ENCODE measurements around the gene OR10H3. TPM values are rescaled to one million over a fixed set of nuclear protein-coding genes. Genes with fewer than 3 reads are reported as not detected.

OR10H3 gene, protein sequence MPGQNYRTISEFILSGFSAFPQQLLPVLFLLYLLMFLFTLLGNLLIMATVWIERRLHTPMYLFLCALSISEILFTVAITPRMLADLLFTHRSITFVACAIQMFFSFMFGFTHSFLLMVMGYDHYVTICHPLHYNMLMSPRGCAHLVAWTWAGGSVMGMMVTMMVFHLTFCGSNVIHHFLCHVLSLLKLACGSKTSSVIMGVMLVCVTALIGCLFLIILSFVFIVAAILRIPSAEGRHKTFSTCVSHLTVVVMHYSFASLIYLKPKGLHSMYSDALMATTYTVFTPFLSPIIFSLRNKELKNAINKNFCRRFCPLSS
- not detected for total RNA-seq

DNA sequence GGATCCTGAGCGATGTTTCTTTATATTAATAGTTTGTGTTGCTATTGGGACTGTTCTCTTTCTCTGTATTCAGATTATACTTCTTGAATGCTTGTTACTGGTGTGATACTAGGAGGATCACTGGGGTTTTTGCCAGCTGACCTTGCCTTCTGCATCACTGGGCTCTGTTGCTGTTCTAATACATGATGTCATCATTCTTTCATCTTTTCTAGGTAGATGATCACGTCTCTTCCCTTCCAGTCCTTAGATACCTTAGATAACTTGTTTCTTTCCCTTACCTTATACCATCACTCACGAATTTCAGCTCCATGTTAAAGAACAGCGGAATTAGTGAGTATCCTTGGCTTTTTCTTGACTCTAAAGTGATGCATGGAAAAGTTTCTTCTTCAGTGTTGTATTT lies at the start of gene OR10H3:
Gene OR10H3, plus strand, starts transcription at position 264 of the 400 bp plus-strand sequence. CDS start 3,408 bp downstream, outside the sequence.
- no peaks in the 10 kb centered on the region for H3K4me1 Mint-ChIP-seq (ENCODE audit: low read depth)
- peaks cover 15% of the 10 kb centered on the region for H3K9me3 Mint-ChIP-seq
- ATAC-seq (no peak), DNase-seq (no peak)
- no peak within 1 kb of the TSS for H3K27ac Mint-ChIP-seq
- TF ChIP-seq, protein P1, sequence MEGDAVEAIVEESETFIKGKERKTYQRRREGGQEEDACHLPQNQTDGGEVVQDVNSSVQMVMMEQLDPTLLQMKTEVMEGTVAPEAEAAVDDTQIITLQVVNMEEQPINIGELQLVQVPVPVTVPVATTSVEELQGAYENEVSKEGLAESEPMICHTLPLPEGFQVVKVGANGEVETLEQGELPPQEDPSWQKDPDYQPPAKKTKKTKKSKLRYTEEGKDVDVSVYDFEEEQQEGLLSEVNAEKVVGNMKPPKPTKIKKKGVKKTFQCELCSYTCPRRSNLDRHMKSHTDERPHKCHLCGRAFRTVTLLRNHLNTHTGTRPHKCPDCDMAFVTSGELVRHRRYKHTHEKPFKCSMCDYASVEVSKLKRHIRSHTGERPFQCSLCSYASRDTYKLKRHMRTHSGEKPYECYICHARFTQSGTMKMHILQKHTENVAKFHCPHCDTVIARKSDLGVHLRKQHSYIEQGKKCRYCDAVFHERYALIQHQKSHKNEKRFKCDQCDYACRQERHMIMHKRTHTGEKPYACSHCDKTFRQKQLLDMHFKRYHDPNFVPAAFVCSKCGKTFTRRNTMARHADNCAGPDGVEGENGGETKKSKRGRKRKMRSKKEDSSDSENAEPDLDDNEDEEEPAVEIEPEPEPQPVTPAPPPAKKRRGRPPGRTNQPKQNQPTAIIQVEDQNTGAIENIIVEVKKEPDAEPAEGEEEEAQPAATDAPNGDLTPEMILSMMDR (IDR thresholded peaks at IDR 0.05), result no peak
- ChIA-PET POLR2A (no interaction called here), CTCF (interaction anchor here (0.6 kb wide), 1 partner anchor 884 kb away, joined by 3 read pairs; no protein-coding TSS in a partner anchor)
- no peak within 1 kb of the TSS for H3K4me3 Mint-ChIP-seq
- peaks cover 16% of the 10 kb centered on the region for H3K27me3 Mint-ChIP-seq
- intact Hi-C loops (cut with micrococcal nuclease), result no loop called here
- no peaks in the 10 kb centered on the region for H3K36me3 Mint-ChIP-seq (ENCODE audit: low read depth)

DNA sequence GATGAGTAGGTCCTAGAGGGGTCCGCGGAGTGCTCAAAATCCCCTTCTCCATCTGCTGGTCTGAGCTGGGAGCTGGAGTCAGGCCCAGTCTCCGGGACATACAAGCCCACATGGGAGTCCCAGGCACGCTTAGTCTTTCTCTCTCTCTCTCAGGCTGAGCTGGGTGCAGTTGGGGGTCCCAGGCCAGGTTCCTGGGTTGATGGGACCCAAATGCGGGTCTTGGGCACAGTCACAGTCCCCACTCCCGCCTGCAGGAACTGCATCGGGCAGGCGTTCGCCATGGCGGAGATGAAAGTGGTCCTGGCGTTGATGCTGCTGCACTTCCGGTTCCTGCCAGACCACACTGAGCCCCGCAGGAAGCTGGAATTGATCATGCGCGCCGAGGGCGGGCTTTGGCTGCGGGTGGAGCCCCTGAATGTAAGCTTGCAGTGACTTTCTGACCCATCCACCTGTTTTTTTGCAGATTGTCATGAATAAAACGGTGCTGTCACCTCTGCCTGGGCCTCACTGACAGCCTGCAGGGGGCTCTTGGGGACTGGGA lies 41.1 kb upstream of the OR10H3 start:
- Mint-ChIP-seq H3K4me3 (no peak overlapping the region), H3K27me3 (peaks cover 9% of the 10 kb centered on the region), H3K4me1 (ENCODE audit: low read depth) (no peaks in the 10 kb centered on the region), H3K9me3 (no peaks in the 10 kb centered on the region), H3K27ac (no peak overlapping the region), H3K36me3 (ENCODE audit: low read depth) (no peaks in the 10 kb centered on the region)
- ATAC-seq (no peak), DNase-seq (no peak)
- ChIA-PET CTCF (no interaction called here), POLR2A (no interaction called here)
- intact Hi-C loops (cut with micrococcal nuclease), result no loop called here
- TF ChIP-seq, protein P1 (IDR thresholded peaks at IDR 0.05), result no peak

DNA sequence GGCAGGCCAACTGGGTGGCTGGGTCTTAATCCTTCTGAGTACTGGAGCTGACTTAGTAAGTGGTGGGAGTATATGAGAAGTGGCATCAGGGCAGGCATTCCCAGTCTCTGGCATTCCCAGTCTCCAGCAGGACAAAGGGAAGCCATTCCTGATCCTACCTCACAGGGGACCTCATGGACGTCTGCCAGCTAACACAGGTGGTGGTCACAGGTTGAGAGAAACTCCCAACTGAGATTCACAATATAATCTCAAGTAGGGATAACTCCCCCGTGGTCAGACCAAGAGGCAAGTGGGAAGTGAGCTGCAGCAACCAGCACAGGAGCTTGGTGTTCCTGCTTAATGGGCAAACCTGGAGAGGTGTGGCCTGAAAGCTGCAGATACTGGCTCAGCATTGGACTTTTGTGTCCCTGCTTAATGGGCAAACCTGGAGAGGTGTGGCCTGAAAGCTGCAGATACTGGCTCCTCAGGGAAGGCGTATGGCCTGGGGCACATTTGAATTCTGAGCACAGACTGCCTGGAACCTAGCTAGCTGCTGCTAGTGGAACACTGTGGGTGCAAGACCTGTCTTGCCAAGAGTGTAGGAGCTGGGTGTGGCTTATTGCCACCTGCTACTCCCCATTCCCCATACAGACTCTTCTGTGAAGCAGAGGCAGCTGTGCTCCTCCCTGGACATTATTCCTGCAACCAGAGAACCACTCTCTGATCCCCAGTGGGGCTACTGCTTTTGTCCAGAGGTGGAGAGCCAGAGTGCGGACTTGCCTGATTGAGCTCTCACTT lies 35.8 kb upstream of the OR10H3 start:
- H3K36me3 Mint-ChIP-seq (ENCODE audit: low read depth), result no peaks in the 10 kb centered on the region
- no peaks in the 10 kb centered on the region for H3K4me1 Mint-ChIP-seq (ENCODE audit: low read depth)
- no peak for ATAC-seq
- TF ChIP-seq, protein P1 (IDR thresholded peaks at IDR 0.05), result no peak
- H3K27ac Mint-ChIP-seq, result no peak overlapping the region
- H3K4me3 Mint-ChIP-seq, result no peak overlapping the region
- POLR2A ChIA-PET, result no interaction called here
- CTCF ChIA-PET, result interaction anchor here (1.5 to 2.0 kb wide), 2 partner anchors 72 to 168 kb away, joined by 5 to 8 read pairs; no protein-coding TSS in a partner anchor
- intact Hi-C loops (cut with micrococcal nuclease), result no loop called here
- DNase-seq, result no peak
- H3K9me3 Mint-ChIP-seq, result peaks cover 1% of the 10 kb centered on the region
- peaks cover 20% of the 10 kb centered on the region for H3K27me3 Mint-ChIP-seq

DNA sequence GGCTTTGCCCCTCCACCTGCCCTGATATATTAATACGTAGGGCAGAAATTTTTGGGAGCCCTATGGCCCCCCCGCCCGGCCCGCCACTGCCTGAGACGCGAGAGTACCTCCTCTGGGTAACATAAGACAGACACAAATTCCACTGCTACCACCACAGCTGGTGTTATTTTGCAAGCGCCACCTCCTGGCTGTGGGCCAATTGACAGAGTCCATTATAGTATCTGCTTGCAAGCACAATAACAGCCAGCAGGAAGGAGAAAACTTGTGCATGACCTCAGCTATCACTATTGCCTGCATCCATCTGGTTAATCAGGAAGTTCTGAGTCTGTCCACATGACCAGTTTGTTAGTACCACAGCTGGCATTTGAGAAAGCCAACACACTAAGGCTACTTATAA lies 35.3 kb upstream of the OR10H3 start:
- Mint-ChIP-seq H3K4me1 (ENCODE audit: low read depth) (no peaks in the 10 kb centered on the region), H3K27ac (no peak overlapping the region), H3K9me3 (peaks cover 1% of the 10 kb centered on the region), H3K27me3 (peaks cover 20% of the 10 kb centered on the region), H3K4me3 (no peak overlapping the region), H3K36me3 (ENCODE audit: low read depth) (no peaks in the 10 kb centered on the region)
- TF ChIP-seq, protein P1 (IDR thresholded peaks at IDR 0.05), result no peak
- intact Hi-C loops (cut with micrococcal nuclease), result no loop called here
- ChIA-PET POLR2A (no interaction called here), CTCF (interaction anchor here (1.5 to 2.0 kb wide), 2 partner anchors 73 to 167 kb away, joined by 5 to 8 read pairs; no protein-coding TSS in a partner anchor)
- peak; percentile 57 for DNase-seq
- ATAC-seq, result peak; percentile 34

DNA sequence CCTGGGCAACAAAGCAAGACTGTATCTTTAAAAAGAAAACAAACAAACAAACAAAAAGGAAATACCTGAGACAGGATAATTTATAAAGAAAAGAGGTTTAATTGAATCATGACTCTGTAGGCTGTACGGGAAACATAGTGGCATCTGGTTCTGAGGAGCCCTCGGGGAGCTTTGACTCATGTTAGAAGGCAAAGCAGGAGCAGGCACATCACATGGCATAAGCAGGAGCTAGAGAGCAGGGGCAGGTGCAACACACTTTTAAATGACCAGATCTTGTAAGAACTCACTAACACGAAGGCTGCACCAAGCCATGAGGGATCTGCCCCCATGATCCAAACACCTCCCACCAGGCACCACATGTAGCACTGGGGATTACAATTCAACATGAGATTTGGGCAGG lies 23.1 kb upstream of the OR10H3 start:
- Mint-ChIP-seq H3K4me3 (no peak overlapping the region), H3K36me3 (ENCODE audit: low read depth) (no peaks in the 10 kb centered on the region), H3K27me3 (peaks cover 17% of the 10 kb centered on the region), H3K27ac (no peak overlapping the region), H3K9me3 (no peaks in the 10 kb centered on the region), H3K4me1 (ENCODE audit: low read depth) (no peaks in the 10 kb centered on the region)
- TF ChIP-seq, protein P1 (IDR thresholded peaks at IDR 0.05), result no peak
- DNase-seq (no peak), ATAC-seq (no peak)
- CTCF ChIA-PET, result no interaction called here
- POLR2A ChIA-PET, result no interaction called here
- intact Hi-C loops (cut with micrococcal nuclease), result no loop called here

All from activated CD8-positive, alpha-beta T cell treated with anti-CD3 and anti-CD28 coated beads for 36 hours (primary cell).